GM18861 (cell line): ENCODE data around the gene EEF2.
"Not testable (repeated sequence)": the region's sequence is repeated elsewhere in the genome, so short reads cannot be mapped to it uniquely, and the experiment has no call there.

ENCODE experiments used
- ATAC-seq: cut with Tn5 transposase; IDR thresholded peaks from one replicate; pipeline ENCODE4 v1.9.1; 2021; ENCODE audit not compliant: unreplicated experiment

EEF2 gene

GRCh38 chr19:4015705-4016402 lies 30.6 kb upstream of the EEF2 start:
- ATAC-seq = no peak

- ATAC-seq = no peak
Observed at GRCh38 chr19:4014541-4015491, 29.6 kb upstream of the EEF2 start.

GRCh38 chr19:4013886-4014540 lies 28.8 kb upstream of the EEF2 start:
- ATAC-seq = no peak

GRCh38 chr19:4012975-4013634 lies 27.8 kb upstream of the EEF2 start:
- ATAC-seq = no peak

- ATAC-seq = no peak
Observed at GRCh38 chr19:4012092-4012974, 27.1 kb upstream of the EEF2 start.

- not testable (repeated sequence) for ATAC-seq
Observed at GRCh38 chr19:4011430-4011829, 26.2 kb upstream of the EEF2 start.

GRCh38 chr19:4010808-4011110 lies 25.5 kb upstream of the EEF2 start:
- no peak for ATAC-seq

- ATAC-seq = no peak
Observed at GRCh38 chr19:4009990-4010807, 24.9 kb upstream of the EEF2 start.

GRCh38 chr19:4007836-4008539 lies 22.7 kb upstream of the EEF2 start:
- ATAC-seq = no peak

- ATAC-seq = peak; percentile 72
Observed at GRCh38 chr19:4007021-4007835, 22.0 kb upstream of the EEF2 start, which contains the start of gene PIAS4. TSS of gene PIAS4 (plus strand) at chr19:4007736. CDS start at chr19:4007761, 25 bp downstream.

GRCh38 chr19:4005436-4005835 lies 20.2 kb upstream of the EEF2 start:
- not testable (repeated sequence) for ATAC-seq

GRCh38 chr19:4000798-4001197 lies 15.5 kb upstream of the EEF2 start:
- ATAC-seq = not testable (repeated sequence)

- ATAC-seq = not testable (repeated sequence)
Observed at GRCh38 chr19:3998667-3999412, 13.6 kb upstream of the EEF2 start.

- ATAC-seq = no peak
Observed at GRCh38 chr19:3995607-3996006, 10.3 kb upstream of the EEF2 start.

- no peak for ATAC-seq
Observed at GRCh38 chr19:3990815-3991117, 5.5 kb upstream of the EEF2 start.

GRCh38 chr19:3987619-3988371 lies 2.5 kb upstream of the EEF2 start:
- ATAC-seq = peak; percentile 43
